Mucosa of stomach (tissue), 1 donor: ENCODE data around the gene GAS7.
"Not testable (repeated sequence)": the region's sequence is repeated elsewhere in the genome, so short reads cannot be mapped to it uniquely, and the experiment has no call there.

ENCODE experiments used
- H3K27me3 ChIP-seq: one replicate; pipeline ENCODE4 v1.7.0; 2013; ENCODE audit warnings: mild to moderate bottlenecking, low read length; ENCODE audit not compliant: control insufficient read depth, insufficient read depth
- H3K36me3 ChIP-seq: one replicate; pipeline ENCODE4 v1.7.0; 2013; ENCODE audit warnings: low read length; ENCODE audit not compliant: control insufficient read depth, insufficient read depth
- H3K4me1 ChIP-seq: one replicate; pipeline ENCODE4 v1.7.0; 2013; ENCODE audit warnings: mild to moderate bottlenecking, low read length; ENCODE audit not compliant: control insufficient read depth, insufficient read depth
- H3K4me3 ChIP-seq: one replicate; pipeline ENCODE4 v1.7.0; 2013; ENCODE audit warnings: low read length
- H3K9ac ChIP-seq: one replicate; pipeline ENCODE4 v1.7.0; 2013; ENCODE audit warnings: mild to moderate bottlenecking, low read length, moderate library complexity
- H3K9me3 ChIP-seq: one replicate; pipeline ENCODE4 v1.7.0; 2013; ENCODE audit warnings: mild to moderate bottlenecking, low read length, moderate library complexity; ENCODE audit not compliant: control insufficient read depth
- donor health status: Pancreatic carcinoma.

Gene GAS7

GRCh38 chr17:10111907-10112452, 86.4 kb downstream of the GAS7 start:
- no peaks in the 10 kb centered on the region for H3K27me3 ChIP-seq
- H3K4me3 ChIP-seq, result no peak overlapping the region
- H3K4me1 ChIP-seq, result peaks cover 10% of the 10 kb centered on the region
- H3K9me3 ChIP-seq, result no peaks in the 10 kb centered on the region
- H3K9ac ChIP-seq, result no peak overlapping the region
- H3K36me3 ChIP-seq, result no peaks in the 10 kb centered on the region

- no peak overlapping the region for H3K4me3 ChIP-seq
- H3K9ac ChIP-seq, result no peak overlapping the region
- H3K36me3 ChIP-seq, result no peaks in the 10 kb centered on the region
- H3K9me3 ChIP-seq, result no peaks in the 10 kb centered on the region
- H3K27me3 ChIP-seq, result no peaks in the 10 kb centered on the region
- peaks cover 6% of the 10 kb centered on the region for H3K4me1 ChIP-seq
Observed at GRCh38 chr17:10109146-10109545, 89.3 kb downstream of the GAS7 start.

- H3K27me3 ChIP-seq, result no peaks in the 10 kb centered on the region
- no peaks in the 10 kb centered on the region for H3K36me3 ChIP-seq
- no peak overlapping the region for H3K4me3 ChIP-seq
- no peaks in the 10 kb centered on the region for H3K9me3 ChIP-seq
- H3K4me1 ChIP-seq, result peaks cover 4% of the 10 kb centered on the region
- no peak overlapping the region for H3K9ac ChIP-seq
Observed at GRCh38 chr17:10107316-10108165, 90.9 kb downstream of the GAS7 start.

- H3K4me1 ChIP-seq, result peaks cover 4% of the 10 kb centered on the region
- H3K4me3 ChIP-seq, result no peak overlapping the region
- H3K27me3 ChIP-seq, result no peaks in the 10 kb centered on the region
- H3K9ac ChIP-seq, result no peak overlapping the region
- H3K9me3 ChIP-seq, result no peaks in the 10 kb centered on the region
- H3K36me3 ChIP-seq, result no peaks in the 10 kb centered on the region
Observed at GRCh38 chr17:10106067-10106466, 92.3 kb downstream of the GAS7 start.

GRCh38 chr17:10105513-10106001, 92.8 kb downstream of the GAS7 start:
- no peaks in the 10 kb centered on the region for H3K36me3 ChIP-seq
- no peak overlapping the region for H3K4me3 ChIP-seq
- H3K27me3 ChIP-seq, result no peaks in the 10 kb centered on the region
- H3K9ac ChIP-seq, result no peak overlapping the region
- no peaks in the 10 kb centered on the region for H3K9me3 ChIP-seq
- peaks cover 4% of the 10 kb centered on the region for H3K4me1 ChIP-seq

- Histone ChIP-seq H3K27me3 (no peaks in the 10 kb centered on the region), H3K4me3 (no peak overlapping the region), H3K36me3 (no peaks in the 10 kb centered on the region), H3K4me1 (peaks cover 4% of the 10 kb centered on the region), H3K9ac (no peak overlapping the region), H3K9me3 (no peaks in the 10 kb centered on the region)
Observed at GRCh38 chr17:10103712-10104111, 94.7 kb downstream of the GAS7 start.

- H3K9ac ChIP-seq, result no peak overlapping the region
- H3K4me1 ChIP-seq, result peaks cover 4% of the 10 kb centered on the region
Observed at GRCh38 chr17:10102817-10103216, 95.6 kb downstream of the GAS7 start.

GRCh38 chr17:10099051-10099571, 99.3 kb downstream of the GAS7 start:
- no peaks in the 10 kb centered on the region for H3K4me1 ChIP-seq
- no peaks in the 10 kb centered on the region for H3K36me3 ChIP-seq
- no peaks in the 10 kb centered on the region for H3K9me3 ChIP-seq
- no peak overlapping the region for H3K9ac ChIP-seq
- H3K4me3 ChIP-seq, result no peak overlapping the region
- H3K27me3 ChIP-seq, result no peaks in the 10 kb centered on the region

More at GRCh38 chr17:10102817-10103216, 95.6 kb downstream of the GAS7 start:
- H3K36me3 ChIP-seq, result no peaks in the 10 kb centered on the region
- no peaks in the 10 kb centered on the region for H3K9me3 ChIP-seq
- H3K27me3 ChIP-seq, result no peaks in the 10 kb centered on the region
- no peak overlapping the region for H3K4me3 ChIP-seq

GRCh38 chr17:10096596-10096995, 101.8 kb downstream of the GAS7 start:
- H3K36me3 ChIP-seq, result no peaks in the 10 kb centered on the region
- H3K9me3 ChIP-seq, result peaks cover 7% of the 10 kb centered on the region
- no peak overlapping the region for H3K4me3 ChIP-seq
- H3K27me3 ChIP-seq, result no peaks in the 10 kb centered on the region
- no peaks in the 10 kb centered on the region for H3K4me1 ChIP-seq
- no peak overlapping the region for H3K9ac ChIP-seq

GRCh38 chr17:10095295-10095694, 103.1 kb downstream of the GAS7 start:
- not testable (repeated sequence) for H3K9ac ChIP-seq, H3K4me1 ChIP-seq

GRCh38 chr17:10094797-10095196, 103.6 kb downstream of the GAS7 start:
- Histone ChIP-seq H3K36me3 (no peaks in the 10 kb centered on the region), H3K4me3 (no peak overlapping the region), H3K4me1 (no peaks in the 10 kb centered on the region), H3K9ac (no peak overlapping the region), H3K27me3 (no peaks in the 10 kb centered on the region), H3K9me3 (peaks cover 7% of the 10 kb centered on the region)

More at GRCh38 chr17:10095295-10095694, 103.1 kb downstream of the GAS7 start:
- not testable (repeated sequence) for H3K4me3 ChIP-seq, H3K9me3 ChIP-seq, H3K27me3 ChIP-seq, H3K36me3 ChIP-seq

GRCh38 chr17:10092595-10092994, 105.8 kb downstream of the GAS7 start:
- H3K4me3 ChIP-seq, result no peak overlapping the region
- no peaks in the 10 kb centered on the region for H3K4me1 ChIP-seq
- no peak overlapping the region for H3K9ac ChIP-seq
- no peaks in the 10 kb centered on the region for H3K27me3 ChIP-seq
- no peaks in the 10 kb centered on the region for H3K36me3 ChIP-seq
- H3K9me3 ChIP-seq, result peaks cover 7% of the 10 kb centered on the region
